ENCODE measurements around the gene ERG. TPM values are rescaled to one million over a fixed set of nuclear protein-coding genes. Genes with fewer than 3 reads are reported as not detected.
A peak's percentile ranks its signal among the peaks of the same experiment; 100 is the strongest.

Gene ERG
- total and polyA plus RNA-seq, 2 experiments from 2014 or later, result 0.14 to 0.44 TPM

DNA sequence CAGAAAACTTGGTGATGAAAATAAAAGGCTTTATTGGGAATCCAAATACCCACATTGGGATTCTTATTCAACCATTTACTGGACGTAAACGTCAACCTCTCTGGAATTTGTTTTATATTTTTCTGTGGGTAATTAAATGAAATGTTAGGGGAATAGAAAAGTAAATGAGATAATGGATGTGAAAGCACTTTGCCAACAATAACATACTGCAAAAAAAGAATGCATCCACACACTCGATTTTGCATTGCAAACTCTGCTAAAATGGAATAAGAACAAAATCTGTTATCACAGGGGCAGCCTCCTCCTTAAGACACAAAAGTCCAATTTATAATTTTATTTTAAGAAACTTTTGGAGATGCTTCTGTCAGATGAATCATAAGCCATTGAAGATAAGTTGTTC lies 88.4 kb downstream of the ERG start:
- Mint-ChIP-seq H3K27me3 (ENCODE audit: insufficient read depth, low read depth, poor library complexity) (peaks cover 4% of the 10 kb centered on the region), H3K4me1 (peaks cover 34% of the 10 kb centered on the region), H3K9me3 (peaks cover 11% of the 10 kb centered on the region; the same call in 1 of the 3 replicates), H3K27ac (no peak overlapping the region), H3K36me3 (ENCODE audit: low read depth) (peaks cover 11% of the 10 kb centered on the region; the same call in 1 of the 3 replicates), H3K4me3 (no peak overlapping the region)
- Histone ChIP-seq H3K27me3 (ENCODE audit: insufficient read depth) (no peaks in the 10 kb centered on the region), H3K36me3 (ENCODE audit: insufficient read depth) (no peaks in the 10 kb centered on the region), H3K4me1 (ENCODE audit: insufficient read depth) (peaks cover 21% of the 10 kb centered on the region), H3K79me2 (replicated peaks; ENCODE audit: insufficient read depth) (no peaks in the 10 kb centered on the region), H3K4me2 (peak overlapping the region; percentile 50), H2AFZ (no peak overlapping the region), H4K20me1 (replicated peaks; ENCODE audit: insufficient read depth) (no peaks in the 10 kb centered on the region), H3K4me3 (no peak overlapping the region), H3K9me2 (ENCODE audit: insufficient read depth) (no peaks in the 10 kb centered on the region), H3K27ac (ENCODE audit: low read depth) (no peak overlapping the region), H3F3A (replicated peaks; ENCODE audit: low read depth) (no peaks in the 10 kb centered on the region)
- no peak for TF ChIP-seq EZH2phosphoT487 (IDR thresholded peaks at IDR 0.05; ENCODE audit: unreplicated experiment)
- TF ChIP-seq, protein P1, sequence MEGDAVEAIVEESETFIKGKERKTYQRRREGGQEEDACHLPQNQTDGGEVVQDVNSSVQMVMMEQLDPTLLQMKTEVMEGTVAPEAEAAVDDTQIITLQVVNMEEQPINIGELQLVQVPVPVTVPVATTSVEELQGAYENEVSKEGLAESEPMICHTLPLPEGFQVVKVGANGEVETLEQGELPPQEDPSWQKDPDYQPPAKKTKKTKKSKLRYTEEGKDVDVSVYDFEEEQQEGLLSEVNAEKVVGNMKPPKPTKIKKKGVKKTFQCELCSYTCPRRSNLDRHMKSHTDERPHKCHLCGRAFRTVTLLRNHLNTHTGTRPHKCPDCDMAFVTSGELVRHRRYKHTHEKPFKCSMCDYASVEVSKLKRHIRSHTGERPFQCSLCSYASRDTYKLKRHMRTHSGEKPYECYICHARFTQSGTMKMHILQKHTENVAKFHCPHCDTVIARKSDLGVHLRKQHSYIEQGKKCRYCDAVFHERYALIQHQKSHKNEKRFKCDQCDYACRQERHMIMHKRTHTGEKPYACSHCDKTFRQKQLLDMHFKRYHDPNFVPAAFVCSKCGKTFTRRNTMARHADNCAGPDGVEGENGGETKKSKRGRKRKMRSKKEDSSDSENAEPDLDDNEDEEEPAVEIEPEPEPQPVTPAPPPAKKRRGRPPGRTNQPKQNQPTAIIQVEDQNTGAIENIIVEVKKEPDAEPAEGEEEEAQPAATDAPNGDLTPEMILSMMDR (conservative IDR thresholded peaks at IDR 0.05; ENCODE audit: low read depth in 2 of 2), result no peak
- TF ChIP-seq NANOG (IDR thresholded peaks at IDR 0.05; ENCODE audit: borderline replicate concordance), result no peak
- TF ChIP-seq ZNF114 (CRISPR knock-in tag; IDR thresholded peaks at IDR 0.05), result no peak
- TF ChIP-seq, protein P2, sequence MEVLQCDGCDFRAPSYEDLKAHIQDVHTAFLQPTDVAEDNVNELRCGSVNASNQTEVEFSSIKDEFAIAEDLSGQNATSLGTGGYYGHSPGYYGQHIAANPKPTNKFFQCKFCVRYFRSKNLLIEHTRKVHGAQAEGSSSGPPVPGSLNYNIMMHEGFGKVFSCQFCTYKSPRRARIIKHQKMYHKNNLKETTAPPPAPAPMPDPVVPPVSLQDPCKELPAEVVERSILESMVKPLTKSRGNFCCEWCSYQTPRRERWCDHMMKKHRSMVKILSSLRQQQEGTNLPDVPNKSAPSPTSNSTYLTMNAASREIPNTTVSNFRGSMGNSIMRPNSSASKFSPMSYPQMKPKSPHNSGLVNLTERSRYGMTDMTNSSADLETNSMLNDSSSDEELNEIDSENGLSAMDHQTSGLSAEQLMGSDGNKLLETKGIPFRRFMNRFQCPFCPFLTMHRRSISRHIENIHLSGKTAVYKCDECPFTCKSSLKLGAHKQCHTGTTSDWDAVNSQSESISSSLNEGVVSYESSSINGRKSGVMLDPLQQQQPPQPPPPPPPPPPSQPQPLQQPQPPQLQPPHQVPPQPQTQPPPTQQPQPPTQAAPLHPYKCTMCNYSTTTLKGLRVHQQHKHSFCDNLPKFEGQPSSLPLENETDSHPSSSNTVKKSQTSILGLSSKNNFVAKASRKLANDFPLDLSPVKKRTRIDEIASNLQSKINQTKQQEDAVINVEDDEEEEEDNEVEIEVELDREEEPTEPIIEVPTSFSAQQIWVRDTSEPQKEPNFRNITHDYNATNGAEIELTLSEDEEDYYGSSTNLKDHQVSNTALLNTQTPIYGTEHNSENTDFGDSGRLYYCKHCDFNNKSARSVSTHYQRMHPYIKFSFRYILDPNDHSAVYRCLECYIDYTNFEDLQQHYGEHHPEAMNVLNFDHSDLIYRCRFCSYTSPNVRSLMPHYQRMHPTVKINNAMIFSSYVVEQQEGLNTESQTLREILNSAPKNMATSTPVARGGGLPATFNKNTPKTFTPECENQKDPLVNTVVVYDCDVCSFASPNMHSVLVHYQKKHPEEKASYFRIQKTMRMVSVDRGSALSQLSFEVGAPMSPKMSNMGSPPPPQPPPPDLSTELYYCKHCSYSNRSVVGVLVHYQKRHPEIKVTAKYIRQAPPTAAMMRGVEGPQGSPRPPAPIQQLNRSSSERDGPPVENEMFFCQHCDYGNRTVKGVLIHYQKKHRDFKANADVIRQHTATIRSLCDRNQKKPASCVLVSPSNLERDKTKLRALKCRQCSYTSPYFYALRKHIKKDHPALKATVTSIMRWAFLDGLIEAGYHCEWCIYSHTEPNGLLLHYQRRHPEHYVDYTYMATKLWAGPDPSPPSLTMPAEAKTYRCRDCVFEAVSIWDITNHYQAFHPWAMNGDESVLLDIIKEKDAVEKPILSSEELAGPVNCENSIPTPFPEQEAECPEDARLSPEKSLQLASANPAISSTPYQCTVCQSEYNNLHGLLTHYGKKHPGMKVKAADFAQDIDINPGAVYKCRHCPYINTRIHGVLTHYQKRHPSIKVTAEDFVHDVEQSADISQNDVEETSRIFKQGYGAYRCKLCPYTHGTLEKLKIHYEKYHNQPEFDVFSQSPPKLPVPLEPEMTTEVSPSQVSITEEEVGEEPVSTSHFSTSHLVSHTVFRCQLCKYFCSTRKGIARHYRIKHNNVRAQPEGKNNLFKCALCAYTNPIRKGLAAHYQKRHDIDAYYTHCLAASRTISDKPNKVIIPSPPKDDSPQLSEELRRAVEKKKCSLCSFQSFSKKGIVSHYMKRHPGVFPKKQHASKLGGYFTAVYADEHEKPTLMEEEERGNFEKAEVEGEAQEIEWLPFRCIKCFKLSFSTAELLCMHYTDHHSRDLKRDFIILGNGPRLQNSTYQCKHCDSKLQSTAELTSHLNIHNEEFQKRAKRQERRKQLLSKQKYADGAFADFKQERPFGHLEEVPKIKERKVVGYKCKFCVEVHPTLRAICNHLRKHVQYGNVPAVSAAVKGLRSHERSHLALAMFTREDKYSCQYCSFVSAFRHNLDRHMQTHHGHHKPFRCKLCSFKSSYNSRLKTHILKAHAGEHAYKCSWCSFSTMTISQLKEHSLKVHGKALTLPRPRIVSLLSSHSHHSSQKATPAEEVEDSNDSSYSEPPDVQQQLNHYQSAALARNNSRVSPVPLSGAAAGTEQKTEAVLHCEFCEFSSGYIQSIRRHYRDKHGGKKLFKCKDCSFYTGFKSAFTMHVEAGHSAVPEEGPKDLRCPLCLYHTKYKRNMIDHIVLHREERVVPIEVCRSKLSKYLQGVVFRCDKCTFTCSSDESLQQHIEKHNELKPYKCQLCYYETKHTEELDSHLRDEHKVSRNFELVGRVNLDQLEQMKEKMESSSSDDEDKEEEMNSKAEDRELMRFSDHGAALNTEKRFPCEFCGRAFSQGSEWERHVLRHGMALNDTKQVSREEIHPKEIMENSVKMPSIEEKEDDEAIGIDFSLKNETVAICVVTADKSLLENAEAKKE (CRISPR knock-in tag; IDR thresholded peaks at IDR 0.05), result no peak
- no peak for TF ChIP-seq JUNB (IDR thresholded peaks at IDR 0.05; ENCODE audit: unreplicated experiment)
- TF ChIP-seq, protein P3, sequence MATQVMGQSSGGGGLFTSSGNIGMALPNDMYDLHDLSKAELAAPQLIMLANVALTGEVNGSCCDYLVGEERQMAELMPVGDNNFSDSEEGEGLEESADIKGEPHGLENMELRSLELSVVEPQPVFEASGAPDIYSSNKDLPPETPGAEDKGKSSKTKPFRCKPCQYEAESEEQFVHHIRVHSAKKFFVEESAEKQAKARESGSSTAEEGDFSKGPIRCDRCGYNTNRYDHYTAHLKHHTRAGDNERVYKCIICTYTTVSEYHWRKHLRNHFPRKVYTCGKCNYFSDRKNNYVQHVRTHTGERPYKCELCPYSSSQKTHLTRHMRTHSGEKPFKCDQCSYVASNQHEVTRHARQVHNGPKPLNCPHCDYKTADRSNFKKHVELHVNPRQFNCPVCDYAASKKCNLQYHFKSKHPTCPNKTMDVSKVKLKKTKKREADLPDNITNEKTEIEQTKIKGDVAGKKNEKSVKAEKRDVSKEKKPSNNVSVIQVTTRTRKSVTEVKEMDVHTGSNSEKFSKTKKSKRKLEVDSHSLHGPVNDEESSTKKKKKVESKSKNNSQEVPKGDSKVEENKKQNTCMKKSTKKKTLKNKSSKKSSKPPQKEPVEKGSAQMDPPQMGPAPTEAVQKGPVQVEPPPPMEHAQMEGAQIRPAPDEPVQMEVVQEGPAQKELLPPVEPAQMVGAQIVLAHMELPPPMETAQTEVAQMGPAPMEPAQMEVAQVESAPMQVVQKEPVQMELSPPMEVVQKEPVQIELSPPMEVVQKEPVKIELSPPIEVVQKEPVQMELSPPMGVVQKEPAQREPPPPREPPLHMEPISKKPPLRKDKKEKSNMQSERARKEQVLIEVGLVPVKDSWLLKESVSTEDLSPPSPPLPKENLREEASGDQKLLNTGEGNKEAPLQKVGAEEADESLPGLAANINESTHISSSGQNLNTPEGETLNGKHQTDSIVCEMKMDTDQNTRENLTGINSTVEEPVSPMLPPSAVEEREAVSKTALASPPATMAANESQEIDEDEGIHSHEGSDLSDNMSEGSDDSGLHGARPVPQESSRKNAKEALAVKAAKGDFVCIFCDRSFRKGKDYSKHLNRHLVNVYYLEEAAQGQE (IDR thresholded peaks at IDR 0.05; ENCODE audit: unreplicated experiment), result no peak
- no peak for TF ChIP-seq STAT1 (IDR thresholded peaks at IDR 0.05; ENCODE audit: unreplicated experiment)
- TF ChIP-seq EZH2 (IDR thresholded peaks at IDR 0.05; ENCODE audit: low read depth, unreplicated experiment), result no peak
- no peak for TF ChIP-seq POLR2AphosphoS5 (IDR thresholded peaks at IDR 0.05; ENCODE audit: low read depth)
- ATAC-seq, result no peak
- no peak for DNase-seq (ENCODE audit: low spot score)
